GM10266 (cell line): ENCODE measurements around the gene PRKCH.

Source experiments
- DNase-seq: peaks from one replicate; pipeline ENCODE4 v3.0.0; 2012; ENCODE audit errors: extremely low spot score
- TF ChIP-seq, protein P1 (sequence below): IDR thresholded peaks from 2 replicates; pipeline ENCODE4 v1.5.1; 2012; ENCODE audit warnings: mild to moderate bottlenecking, low read depth; ENCODE audit not compliant: control insufficient read depth, insufficient read depth; ENCODE audit errors: missing control alignments

PRKCH gene

DNA sequence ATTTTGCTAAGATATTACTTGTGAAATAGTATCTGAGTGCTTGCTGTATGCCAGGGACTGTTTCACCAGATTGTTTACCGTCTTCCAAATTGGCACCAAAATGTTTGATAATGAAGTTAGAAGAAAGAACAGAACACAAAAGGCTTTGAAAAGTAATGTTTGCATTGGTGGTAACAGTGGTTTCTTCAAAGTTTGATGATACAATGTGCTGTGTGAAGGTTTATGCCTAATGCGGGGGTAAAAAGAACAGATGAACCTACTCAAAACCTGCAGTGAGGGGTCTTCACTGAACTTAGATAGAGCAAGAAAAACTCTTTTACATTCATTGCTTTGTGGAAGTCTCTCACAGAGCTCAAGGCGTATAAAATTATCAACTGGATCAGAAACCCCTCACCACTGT, 76.2 kb downstream of the PRKCH start:
- TF ChIP-seq, protein P1, sequence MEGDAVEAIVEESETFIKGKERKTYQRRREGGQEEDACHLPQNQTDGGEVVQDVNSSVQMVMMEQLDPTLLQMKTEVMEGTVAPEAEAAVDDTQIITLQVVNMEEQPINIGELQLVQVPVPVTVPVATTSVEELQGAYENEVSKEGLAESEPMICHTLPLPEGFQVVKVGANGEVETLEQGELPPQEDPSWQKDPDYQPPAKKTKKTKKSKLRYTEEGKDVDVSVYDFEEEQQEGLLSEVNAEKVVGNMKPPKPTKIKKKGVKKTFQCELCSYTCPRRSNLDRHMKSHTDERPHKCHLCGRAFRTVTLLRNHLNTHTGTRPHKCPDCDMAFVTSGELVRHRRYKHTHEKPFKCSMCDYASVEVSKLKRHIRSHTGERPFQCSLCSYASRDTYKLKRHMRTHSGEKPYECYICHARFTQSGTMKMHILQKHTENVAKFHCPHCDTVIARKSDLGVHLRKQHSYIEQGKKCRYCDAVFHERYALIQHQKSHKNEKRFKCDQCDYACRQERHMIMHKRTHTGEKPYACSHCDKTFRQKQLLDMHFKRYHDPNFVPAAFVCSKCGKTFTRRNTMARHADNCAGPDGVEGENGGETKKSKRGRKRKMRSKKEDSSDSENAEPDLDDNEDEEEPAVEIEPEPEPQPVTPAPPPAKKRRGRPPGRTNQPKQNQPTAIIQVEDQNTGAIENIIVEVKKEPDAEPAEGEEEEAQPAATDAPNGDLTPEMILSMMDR: no peak
- no peak for DNase-seq

- TF ChIP-seq, protein P1: no peak
- DNase-seq: no peak
Measured at GRCh38 chr14:61398221-61398620, 76.8 kb downstream of the PRKCH start.

DNA sequence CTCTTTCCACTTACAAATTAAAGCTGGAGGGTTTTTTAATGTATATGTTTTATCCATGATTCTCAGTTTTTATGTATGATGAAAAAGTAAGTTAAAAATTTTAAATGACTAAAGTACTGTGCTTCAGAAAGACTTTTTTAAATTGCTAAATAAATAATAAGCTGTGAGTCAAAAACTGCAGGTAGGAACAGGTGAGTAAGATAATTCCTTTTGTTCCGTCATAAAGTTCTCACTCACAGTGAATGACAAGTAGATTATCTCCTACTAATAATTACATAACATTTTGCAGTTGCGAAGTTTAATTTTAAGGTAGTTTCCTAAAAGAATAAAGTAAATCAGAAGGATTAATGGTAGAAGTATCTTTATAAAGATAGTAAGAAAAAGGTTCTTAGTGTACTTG, 78.0 kb downstream of the PRKCH start:
- TF ChIP-seq, protein P1: no peak
- no peak for DNase-seq

DNA sequence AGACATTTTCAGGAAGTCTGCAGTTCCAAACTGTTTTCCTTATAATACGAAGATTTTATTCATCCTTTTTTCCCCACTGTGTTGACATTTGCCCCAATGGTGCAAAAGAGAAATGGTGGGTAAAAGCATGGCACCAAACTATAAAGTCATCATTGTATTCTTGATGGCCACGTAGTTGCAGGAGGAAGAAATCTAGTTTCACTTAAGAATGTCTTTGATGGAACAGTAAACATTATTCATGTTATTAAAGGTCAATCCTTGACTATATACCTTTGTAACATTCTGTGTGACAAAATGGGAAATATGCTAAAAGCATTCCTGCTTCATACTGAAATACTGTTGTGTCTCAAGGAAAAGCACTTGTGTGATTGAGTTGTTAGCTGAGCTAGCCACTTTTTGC, 80.1 kb downstream of the PRKCH start:
- no peak for DNase-seq
- TF ChIP-seq, protein P1: no peak

DNA sequence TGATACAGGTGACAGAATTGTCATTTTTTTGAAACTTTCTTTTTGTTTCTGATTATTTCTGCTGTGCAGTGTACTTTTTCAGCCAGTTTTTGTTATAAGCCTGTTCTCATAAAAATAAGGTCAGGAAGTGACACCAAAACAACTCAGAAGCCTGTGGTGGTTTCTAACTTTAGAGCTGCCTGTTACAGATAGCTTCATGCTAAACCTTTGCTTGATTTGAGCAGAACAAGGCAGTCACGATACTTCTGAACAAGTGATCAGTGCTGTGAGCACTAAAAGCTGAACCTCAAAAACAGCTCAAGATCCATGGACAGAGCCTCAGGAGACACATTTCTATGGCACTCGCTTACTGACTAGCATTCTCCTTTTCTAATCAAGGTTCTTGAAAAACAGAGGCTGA, 82.0 kb downstream of the PRKCH start:
- TF ChIP-seq, protein P1: no peak
- DNase-seq: peak; percentile 38

GRCh38 chr14:61404637-61405036, 83.3 kb downstream of the PRKCH start:
- TF ChIP-seq, protein P1: no peak

GRCh38 chr14:61406198-61406597, 84.8 kb downstream of the PRKCH start:
- DNase-seq: no peak
- TF ChIP-seq, protein P1: no peak

More at GRCh38 chr14:61404637-61405036, 83.3 kb downstream of the PRKCH start:
- DNase-seq: no peak
